ENCODE results near the gene MAP3K7CL.

MAP3K7CL gene

GRCh38 chr21:29205009-29205408 lies 74.6 kb downstream of the MAP3K7CL start:
- DNase-seq, result no peak

- DNase-seq, result no peak
Measured at GRCh38 chr21:29205988-29206387, 75.5 kb downstream of the MAP3K7CL start.

- DNase-seq, result no peak
Measured at GRCh38 chr21:29206445-29206844, 76.0 kb downstream of the MAP3K7CL start.

- no peak for DNase-seq
Measured at GRCh38 chr21:29207201-29207600, 76.8 kb downstream of the MAP3K7CL start.

- no peak for DNase-seq
Measured at GRCh38 chr21:29208044-29208681, 77.7 kb downstream of the MAP3K7CL start.

GRCh38 chr21:29208682-29209059 lies 78.2 kb downstream of the MAP3K7CL start:
- peak; percentile 11 for DNase-seq

- no peak for DNase-seq
Measured at GRCh38 chr21:29209696-29210095, 79.3 kb downstream of the MAP3K7CL start.

GRCh38 chr21:29211205-29211604 lies 80.8 kb downstream of the MAP3K7CL start:
- no peak for DNase-seq

- no peak for DNase-seq
Measured at GRCh38 chr21:29212446-29212845, 82.0 kb downstream of the MAP3K7CL start.

- no peak for DNase-seq
Measured at GRCh38 chr21:29213513-29214385, 83.3 kb downstream of the MAP3K7CL start.

GRCh38 chr21:29215709-29216108 lies 85.3 kb downstream of the MAP3K7CL start:
- DNase-seq, result no peak

GRCh38 chr21:29217818-29218291 lies 87.4 kb downstream of the MAP3K7CL start:
- DNase-seq, result peak; percentile 29

GRCh38 chr21:29218749-29219148 lies 88.3 kb downstream of the MAP3K7CL start:
- DNase-seq, result no peak

- no peak for DNase-seq
Measured at GRCh38 chr21:29219165-29219770, 88.8 kb downstream of the MAP3K7CL start.

- peak; percentile 6 for DNase-seq
Measured at GRCh38 chr21:29221253-29221744, 90.9 kb downstream of the MAP3K7CL start.

GRCh38 chr21:29224006-29224405 lies 93.6 kb downstream of the MAP3K7CL start:
- DNase-seq, result no peak
